ENCODE data around the gene ARHGAP18.

Gene ARHGAP18

DNA sequence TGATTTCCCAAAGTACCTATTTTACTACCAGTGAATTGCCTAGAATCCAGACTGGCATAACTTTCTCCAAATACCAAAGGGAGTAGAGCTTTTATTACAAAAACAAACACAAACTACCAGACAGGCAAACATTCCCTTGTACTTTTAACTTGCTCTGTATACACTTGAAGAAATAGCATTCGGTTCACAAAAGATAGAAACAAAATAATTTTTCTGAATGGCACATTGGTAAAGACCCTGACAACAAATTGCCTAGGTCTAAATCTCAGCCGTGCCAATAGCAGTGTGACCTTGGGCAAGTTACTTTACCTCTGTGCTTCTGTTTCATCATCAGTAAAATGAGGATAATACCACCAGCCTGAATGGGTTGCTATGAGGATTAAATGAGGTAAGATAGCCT lies 15.9 kb downstream of the ARHGAP18 start:
- TF ChIP-seq, protein P1, sequence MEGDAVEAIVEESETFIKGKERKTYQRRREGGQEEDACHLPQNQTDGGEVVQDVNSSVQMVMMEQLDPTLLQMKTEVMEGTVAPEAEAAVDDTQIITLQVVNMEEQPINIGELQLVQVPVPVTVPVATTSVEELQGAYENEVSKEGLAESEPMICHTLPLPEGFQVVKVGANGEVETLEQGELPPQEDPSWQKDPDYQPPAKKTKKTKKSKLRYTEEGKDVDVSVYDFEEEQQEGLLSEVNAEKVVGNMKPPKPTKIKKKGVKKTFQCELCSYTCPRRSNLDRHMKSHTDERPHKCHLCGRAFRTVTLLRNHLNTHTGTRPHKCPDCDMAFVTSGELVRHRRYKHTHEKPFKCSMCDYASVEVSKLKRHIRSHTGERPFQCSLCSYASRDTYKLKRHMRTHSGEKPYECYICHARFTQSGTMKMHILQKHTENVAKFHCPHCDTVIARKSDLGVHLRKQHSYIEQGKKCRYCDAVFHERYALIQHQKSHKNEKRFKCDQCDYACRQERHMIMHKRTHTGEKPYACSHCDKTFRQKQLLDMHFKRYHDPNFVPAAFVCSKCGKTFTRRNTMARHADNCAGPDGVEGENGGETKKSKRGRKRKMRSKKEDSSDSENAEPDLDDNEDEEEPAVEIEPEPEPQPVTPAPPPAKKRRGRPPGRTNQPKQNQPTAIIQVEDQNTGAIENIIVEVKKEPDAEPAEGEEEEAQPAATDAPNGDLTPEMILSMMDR (IDR thresholded peaks at IDR 0.05; ENCODE audit: insufficient read depth, missing control alignments), result no peak
- FAIRE-seq (peak; percentile 11), DNase-seq (ENCODE audit: insufficient read length, low spot score) (no peak)

GRCh38 chr6:129692467-129692866 lies 17.5 kb downstream of the ARHGAP18 start:
- TF ChIP-seq, protein P1 (IDR thresholded peaks at IDR 0.05; ENCODE audit: insufficient read depth, missing control alignments), result no peak
- no peak for FAIRE-seq
- DNase-seq (ENCODE audit: insufficient read length, low spot score), result no peak

DNA sequence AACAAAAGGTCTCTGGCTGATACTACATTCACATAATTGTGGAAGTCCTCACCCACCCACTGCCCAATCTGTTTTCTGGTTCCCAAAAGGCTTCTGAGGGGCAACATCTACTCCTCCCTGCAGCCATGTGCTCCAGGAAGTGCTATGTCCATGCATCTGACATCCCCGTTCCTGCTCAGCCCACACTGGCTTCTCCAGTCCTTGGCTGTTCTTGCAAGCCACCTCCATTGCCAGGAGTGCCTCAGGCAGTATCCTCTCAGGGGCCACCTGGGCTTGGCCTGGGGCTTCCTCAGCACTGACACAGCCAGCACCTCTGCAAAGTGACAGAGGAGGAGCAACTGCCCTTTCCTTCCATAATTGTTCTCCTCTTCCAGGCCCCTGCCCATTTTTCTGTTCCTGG lies 18.3 kb downstream of the ARHGAP18 start:
- FAIRE-seq, result no peak
- TF ChIP-seq, protein P1 (IDR thresholded peaks at IDR 0.05; ENCODE audit: insufficient read depth, missing control alignments), result no peak
- no peak for DNase-seq (ENCODE audit: insufficient read length, low spot score)

GRCh38 chr6:129691043-129691640 lies 18.8 kb downstream of the ARHGAP18 start:
- TF ChIP-seq, protein P1 (IDR thresholded peaks at IDR 0.05; ENCODE audit: insufficient read depth, missing control alignments), result no peak

DNA sequence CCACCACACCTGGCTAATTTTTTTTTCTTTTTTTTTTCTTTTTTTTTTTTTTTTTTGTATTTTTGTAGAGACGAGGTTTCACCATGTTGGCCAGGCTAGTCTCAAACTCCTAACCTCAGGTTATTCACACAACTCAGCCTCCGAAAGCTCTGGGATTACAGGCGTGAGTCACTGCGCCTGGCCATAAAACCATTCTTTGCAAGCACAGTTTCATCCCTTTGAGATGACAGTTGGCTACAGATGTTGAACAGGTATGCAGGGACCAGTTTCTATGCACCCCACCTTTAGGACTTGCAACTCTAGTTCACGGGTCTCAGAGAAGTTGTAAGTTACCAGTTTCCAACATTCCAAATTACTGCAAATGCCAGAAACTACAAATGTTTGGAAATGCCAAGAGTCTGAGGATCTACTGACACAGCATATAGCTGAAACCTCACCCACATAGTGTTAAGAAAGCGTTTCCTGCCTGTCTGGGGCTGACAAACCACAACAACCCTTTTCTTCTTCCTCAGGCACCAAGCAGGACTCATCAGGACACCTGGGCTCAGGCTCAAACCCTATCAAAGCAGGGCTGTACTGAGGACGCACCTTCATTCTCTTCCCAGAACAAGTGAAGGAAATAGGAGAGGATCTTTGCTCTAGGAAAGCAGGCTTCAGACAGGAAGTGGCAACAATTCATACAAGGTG lies 22.9 kb downstream of the ARHGAP18 start:
- FAIRE-seq, result no peak
- TF ChIP-seq, protein P1 (IDR thresholded peaks at IDR 0.05; ENCODE audit: insufficient read depth, missing control alignments), result no peak

More at GRCh38 chr6:129691043-129691640, 18.8 kb downstream of the ARHGAP18 start:
- FAIRE-seq (no peak), DNase-seq (ENCODE audit: insufficient read length, low spot score) (no peak)

DNA sequence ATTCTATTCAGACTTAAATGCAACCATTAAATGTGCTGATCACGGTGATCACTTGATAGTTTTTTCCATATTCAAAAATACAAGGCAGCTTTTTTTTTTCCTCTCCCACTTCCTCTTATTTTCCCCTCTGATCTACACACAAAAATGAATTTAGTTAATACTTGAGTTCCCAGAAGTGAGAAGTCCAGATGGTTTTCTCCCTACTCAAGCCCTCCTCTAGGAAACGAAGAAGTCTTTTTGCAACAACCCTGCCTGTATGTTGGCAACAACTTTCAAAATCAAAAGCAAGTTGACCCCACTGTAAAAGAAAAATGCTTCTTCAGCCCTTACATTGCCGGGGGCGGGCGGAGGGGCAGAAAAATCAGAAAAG lies 24.3 kb downstream of the ARHGAP18 start:
- FAIRE-seq (no peak), DNase-seq (ENCODE audit: insufficient read length, low spot score) (no peak)
- TF ChIP-seq, protein P1 (IDR thresholded peaks at IDR 0.05; ENCODE audit: insufficient read depth, missing control alignments), result no peak

More for the DNA sequence above, 22.9 kb downstream of the ARHGAP18 start:
- no peak for DNase-seq (ENCODE audit: insufficient read length, low spot score)

Data from D721Med (cell line).